DMS153 (cell line): Measurements from ENCODE around the gene SF1.

Source experiments
- DNase-seq: peaks from one replicate; lab custom pipeline; 2025; lab: John Stamatoyannopoulos, UW

SF1 gene

GRCh38 chr11:64801561-64802369 is 23.4 kb upstream of the SF1 start:
- DNase-seq = no peak

DNA sequence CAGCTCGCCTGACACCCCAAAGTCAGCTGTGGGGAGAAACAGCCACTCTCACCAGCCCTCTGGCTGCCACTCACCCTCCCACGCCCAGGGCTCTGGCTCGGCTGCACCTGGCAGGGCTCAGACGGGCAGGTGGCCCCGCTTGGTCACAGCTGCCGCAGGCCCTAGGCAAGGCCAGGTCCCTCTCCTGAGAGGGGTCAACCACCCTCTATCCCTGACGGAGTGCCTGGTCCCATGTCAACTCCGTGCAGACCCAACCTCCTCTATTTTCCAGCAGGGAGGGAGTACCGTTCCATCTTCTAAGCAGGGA is 22.8 kb upstream of the SF1 start:
- DNase-seq = no peak

DNA sequence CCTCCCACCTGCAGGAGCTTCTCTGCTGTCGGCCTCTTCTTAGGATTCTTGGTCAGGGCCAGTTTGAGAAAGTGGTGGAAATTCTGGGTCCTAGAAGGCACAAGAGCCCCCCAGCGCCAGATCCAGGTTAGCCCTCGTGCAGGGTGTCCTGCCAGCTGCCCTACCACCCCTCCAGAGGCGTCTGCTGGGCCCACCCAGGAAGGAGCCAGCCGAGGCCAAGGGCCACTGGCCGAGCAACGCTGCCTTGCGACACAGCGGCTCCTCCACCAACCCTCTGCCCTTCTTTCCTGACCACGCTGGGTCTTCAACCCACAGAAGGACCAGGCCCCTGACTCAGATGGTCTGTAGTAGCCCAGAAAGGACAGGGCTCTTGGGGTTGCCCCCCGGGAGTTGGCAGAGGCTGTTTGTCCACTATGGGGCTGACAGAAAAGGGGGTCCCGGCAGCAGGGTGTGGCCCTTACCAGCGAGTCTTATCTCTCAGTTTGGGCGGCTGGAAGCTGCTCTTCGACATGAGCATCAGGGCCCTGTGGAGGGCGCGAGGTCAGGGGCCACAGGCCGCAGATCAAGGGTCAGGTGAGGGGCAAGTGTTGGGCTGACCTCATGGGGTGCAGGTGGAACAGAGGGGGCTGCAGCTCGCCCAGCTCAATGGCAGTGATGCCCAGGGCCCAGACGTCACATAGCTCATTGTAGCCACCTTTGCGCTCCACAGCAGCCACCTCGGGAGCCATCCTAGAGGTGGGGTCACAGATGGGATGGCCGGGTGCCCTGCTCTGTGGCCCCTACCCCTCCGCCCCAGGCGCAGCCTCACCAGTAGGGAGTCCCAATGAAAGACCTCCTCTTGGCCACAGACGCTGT is 22.2 kb upstream of the SF1 start:
- no peak for DNase-seq

GRCh38 chr11:64799623-64800302 is 21.4 kb upstream of the SF1 start:
- no peak for DNase-seq

DNA sequence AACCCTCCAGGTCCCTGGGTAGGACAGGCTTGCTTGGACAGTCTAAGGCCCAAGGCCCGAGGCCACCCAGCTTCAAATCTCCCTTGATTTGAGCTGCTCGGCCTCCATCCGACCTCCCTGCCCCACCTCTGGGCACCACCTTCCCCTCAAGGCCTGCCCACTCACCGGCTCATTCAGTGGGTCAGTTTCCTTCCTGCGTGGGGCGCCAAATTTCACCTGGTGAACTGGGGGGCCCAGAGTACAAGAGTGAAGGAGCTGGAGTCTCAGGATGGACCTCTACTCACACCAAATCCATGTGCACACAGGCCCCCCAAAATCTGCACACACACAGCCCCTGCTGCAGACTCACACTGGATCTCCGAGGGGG is 20.9 kb upstream of the SF1 start:
- DNase-seq = no peak

DNA sequence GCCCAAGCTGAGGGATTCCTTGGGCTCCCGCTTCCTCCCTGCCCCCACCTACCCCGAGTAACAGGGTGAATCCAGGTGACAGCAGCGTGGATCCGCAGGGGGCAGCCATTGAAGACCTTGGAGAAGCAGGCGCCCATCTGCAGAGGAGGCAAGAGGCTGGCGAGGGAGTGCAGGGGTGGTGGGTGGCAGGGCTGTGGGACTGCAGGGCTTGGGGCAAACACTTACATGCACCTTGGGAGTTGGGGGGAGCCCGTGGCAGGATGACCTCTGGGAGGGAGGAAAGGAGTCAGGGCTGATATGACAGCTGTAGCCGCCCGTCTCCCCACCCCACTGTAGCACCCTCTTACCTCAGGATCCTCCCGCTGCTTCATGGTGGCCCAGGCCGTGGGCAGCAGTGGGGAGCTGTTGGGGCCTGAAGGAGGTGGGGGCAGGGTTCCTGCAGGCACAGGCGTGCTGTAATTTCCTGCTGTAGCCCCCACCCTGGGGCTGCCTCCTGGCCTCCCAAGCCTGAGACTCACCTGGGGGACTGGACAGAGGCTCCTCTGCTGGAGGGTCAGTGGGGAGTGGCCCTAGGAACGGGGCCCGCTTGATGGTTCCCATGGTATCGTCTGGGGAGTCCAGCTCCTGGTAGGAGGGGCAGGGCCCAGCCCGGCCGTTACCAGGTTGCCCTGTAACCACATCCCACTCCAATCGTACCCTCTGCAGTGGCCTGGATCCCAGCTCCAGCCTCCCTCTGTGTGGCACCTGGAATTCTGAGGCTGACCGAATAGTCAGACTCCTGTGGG is 18.6 kb upstream of the SF1 start:
- no peak for DNase-seq

DNA sequence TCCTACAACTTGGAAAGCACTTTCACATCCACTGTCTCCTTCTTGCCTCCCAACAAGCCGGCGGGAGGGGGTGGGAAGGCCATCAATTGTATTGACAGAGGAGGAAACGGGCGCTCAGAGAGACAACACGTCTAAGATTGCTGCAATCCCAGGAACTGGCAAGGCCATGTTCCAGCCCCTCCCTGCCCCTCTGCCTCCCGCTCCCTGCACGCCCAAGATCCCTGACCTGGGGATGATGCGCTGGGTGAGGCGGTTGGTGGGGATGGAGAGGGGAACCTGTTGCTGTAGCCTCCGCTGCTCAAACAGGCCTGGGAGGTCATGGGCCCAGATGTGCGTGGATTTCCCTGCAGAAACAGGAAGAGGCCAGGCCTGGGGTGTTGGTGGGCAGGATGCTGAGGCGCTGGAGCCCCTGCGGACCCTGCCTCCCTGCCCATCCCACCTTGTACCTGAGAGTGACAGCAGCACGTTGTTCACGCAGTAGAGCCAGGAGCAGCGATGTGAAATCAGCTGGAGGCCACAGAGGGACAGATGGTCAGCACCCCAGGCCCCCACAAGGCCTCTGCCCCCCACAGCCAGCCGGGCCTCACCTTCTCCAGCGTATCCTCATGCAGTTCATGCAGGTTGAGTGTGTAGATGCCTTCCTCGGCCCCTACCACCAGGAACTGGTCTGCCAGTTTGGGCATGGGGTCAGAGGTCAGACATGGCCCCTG is 17.9 kb upstream of the SF1 start:
- DNase-seq = no peak

GRCh38 chr11:64794526-64794925 is 16.2 kb upstream of the SF1 start:
- no peak for DNase-seq

- DNase-seq = no peak
Observed at GRCh38 chr11:64793271-64794160, 15.2 kb upstream of the SF1 start.

GRCh38 chr11:64792482-64792881 is 14.1 kb upstream of the SF1 start:
- DNase-seq = no peak

- no peak for DNase-seq
Observed at GRCh38 chr11:64791781-64792291, 13.5 kb upstream of the SF1 start.

GRCh38 chr11:64790205-64791095 is 12.1 kb upstream of the SF1 start:
- DNase-seq = no peak

- DNase-seq = no peak
Observed at GRCh38 chr11:64789331-64790204, 11.2 kb upstream of the SF1 start.

- no peak for DNase-seq
Observed at GRCh38 chr11:64788321-64789215, 10.2 kb upstream of the SF1 start.

DNA sequence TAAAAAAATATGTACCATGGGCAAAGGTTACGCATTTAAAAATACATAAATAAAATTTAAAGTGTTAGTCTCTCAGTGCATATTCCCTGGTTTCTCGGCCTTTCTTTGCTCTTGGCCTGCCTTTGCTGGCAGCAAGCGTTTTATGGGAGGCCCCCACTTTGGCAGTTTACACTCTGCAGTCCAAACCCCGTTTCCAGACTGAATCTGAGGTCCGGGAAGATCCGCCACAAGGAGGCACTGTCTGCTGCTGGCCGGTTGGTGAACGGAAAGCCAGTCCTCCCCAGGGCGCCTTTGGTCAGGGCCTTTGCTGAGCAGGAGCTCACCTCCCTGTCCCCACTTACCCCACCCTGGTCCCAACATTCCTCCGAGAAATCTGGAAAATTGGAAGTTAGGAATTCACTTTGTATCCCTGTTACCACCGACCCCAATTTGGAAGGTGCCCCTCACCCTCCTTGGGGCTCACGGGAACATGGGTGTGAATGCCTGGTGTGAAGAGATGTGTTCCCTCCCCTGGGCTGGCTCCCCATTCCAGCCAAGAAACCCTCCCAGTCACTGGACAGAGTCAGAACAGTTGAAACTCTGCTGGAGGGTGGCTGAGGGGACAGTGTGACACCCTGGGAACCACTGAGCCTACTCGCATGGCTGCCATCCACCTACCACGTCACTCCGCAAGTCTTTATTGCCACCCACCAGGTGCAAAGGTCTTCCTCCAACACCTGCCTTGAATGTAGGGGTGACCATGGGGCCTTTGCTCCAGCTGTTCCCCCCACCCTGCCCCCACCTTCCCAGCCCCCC is 9.4 kb upstream of the SF1 start:
- DNase-seq = no peak

GRCh38 chr11:64786308-64786707 is 8.0 kb upstream of the SF1 start:
- DNase-seq = no peak
